GM19035 (cell line): ENCODE results near the gene TMEM134.

ENCODE experiments used
- ATAC-seq: cut with Tn5 transposase; IDR thresholded peaks from one replicate; pipeline ENCODE4 v1.9.1; 2021; ENCODE audit not compliant: unreplicated experiment

The TMEM134 gene

GRCh38 chr11:67500831-67501715 lies 32.0 kb upstream of the TMEM134 start:
- ATAC-seq, result no peak

- ATAC-seq, result no peak
Observed at GRCh38 chr11:67500484-67500821, 31.4 kb upstream of the TMEM134 start.

GRCh38 chr11:67499808-67500483 lies 30.9 kb upstream of the TMEM134 start:
- no peak for ATAC-seq

- no peak for ATAC-seq
Observed at GRCh38 chr11:67498544-67498972, 29.5 kb upstream of the TMEM134 start.

GRCh38 chr11:67497656-67498291 lies 28.7 kb upstream of the TMEM134 start:
- no peak for ATAC-seq

GRCh38 chr11:67496113-67496512 lies 27.1 kb upstream of the TMEM134 start:
- ATAC-seq, result no peak

- no peak for ATAC-seq
Observed at GRCh38 chr11:67495234-67496005, 26.4 kb upstream of the TMEM134 start.

GRCh38 chr11:67494371-67495233 lies 25.6 kb upstream of the TMEM134 start:
- ATAC-seq, result no peak

- ATAC-seq, result no peak
Observed at GRCh38 chr11:67493548-67494370, 24.7 kb upstream of the TMEM134 start.

GRCh38 chr11:67492801-67493547 lies 23.9 kb upstream of the TMEM134 start:
- ATAC-seq, result no peak

- ATAC-seq, result no peak
Observed at GRCh38 chr11:67492069-67492727, 23.1 kb upstream of the TMEM134 start.

- ATAC-seq, result no peak
Observed at GRCh38 chr11:67491276-67492068, 22.4 kb upstream of the TMEM134 start.

GRCh38 chr11:67490727-67491065 lies 21.6 kb upstream of the TMEM134 start:
- no peak for ATAC-seq

- no peak for ATAC-seq
Observed at GRCh38 chr11:67489885-67490726, 21.1 kb upstream of the TMEM134 start.

GRCh38 chr11:67489203-67489884 lies 20.3 kb upstream of the TMEM134 start:
- no peak for ATAC-seq
